ENCODE results near the gene CDK5RAP2.
A peak's percentile ranks its signal among the peaks of the same experiment; 100 is the strongest.
"Not testable (repeated sequence)": the region's sequence is repeated elsewhere in the genome, so short reads cannot be mapped to it uniquely, and the experiment has no call there.

CDK5RAP2 gene

GRCh38 chr9:120507936-120508510 is 71.9 kb downstream of the CDK5RAP2 start:
- no peak for DNase-seq

- DNase-seq, result no peak
Measured at GRCh38 chr9:120505186-120505585, 74.8 kb downstream of the CDK5RAP2 start.

- DNase-seq, result no peak
Measured at GRCh38 chr9:120500733-120501132, 79.2 kb downstream of the CDK5RAP2 start.

GRCh38 chr9:120497865-120498264 is 82.1 kb downstream of the CDK5RAP2 start:
- DNase-seq, result not testable (repeated sequence)

- not testable (repeated sequence) for DNase-seq
Measured at GRCh38 chr9:120496438-120496837, 83.5 kb downstream of the CDK5RAP2 start.

- no peak for DNase-seq
Measured at GRCh38 chr9:120490888-120491595, 88.9 kb downstream of the CDK5RAP2 start.

GRCh38 chr9:120486835-120487234 is 93.1 kb downstream of the CDK5RAP2 start:
- DNase-seq, result no peak

- DNase-seq, result no peak
Measured at GRCh38 chr9:120486347-120486746, 93.6 kb downstream of the CDK5RAP2 start.

- DNase-seq, result no peak
Measured at GRCh38 chr9:120485788-120486187, 94.2 kb downstream of the CDK5RAP2 start.

GRCh38 chr9:120484162-120484561 is 95.8 kb downstream of the CDK5RAP2 start:
- DNase-seq, result no peak

GRCh38 chr9:120482424-120483186 is 97.4 kb downstream of the CDK5RAP2 start:
- DNase-seq, result no peak

GRCh38 chr9:120481846-120482245 is 98.1 kb downstream of the CDK5RAP2 start:
- no peak for DNase-seq

- DNase-seq, result no peak
Measured at GRCh38 chr9:120481248-120481647, 98.7 kb downstream of the CDK5RAP2 start.

GRCh38 chr9:120480707-120481106 is 99.3 kb downstream of the CDK5RAP2 start:
- DNase-seq, result no peak

- no peak for DNase-seq
Measured at GRCh38 chr9:120478208-120478607, 101.8 kb downstream of the CDK5RAP2 start.

- peak; percentile 19 for DNase-seq
Measured at GRCh38 chr9:120477534-120478001, 102.4 kb downstream of the CDK5RAP2 start.

- DNase-seq, result no peak
Measured at GRCh38 chr9:120475341-120475740, 104.6 kb downstream of the CDK5RAP2 start.

- DNase-seq, result no peak
Measured at GRCh38 chr9:120474591-120475243, 105.2 kb downstream of the CDK5RAP2 start.

- DNase-seq, result no peak
Measured at GRCh38 chr9:120473608-120474007, 106.4 kb downstream of the CDK5RAP2 start.

- DNase-seq, result no peak
Measured at GRCh38 chr9:120465685-120466407, 114.1 kb downstream of the CDK5RAP2 start.

- no peak for DNase-seq
Measured at GRCh38 chr9:120464887-120465421, 115.0 kb downstream of the CDK5RAP2 start.

GRCh38 chr9:120464176-120464886 is 115.6 kb downstream of the CDK5RAP2 start:
- no peak for DNase-seq
